ENCODE results near the gene OXLD1. TPM values are rescaled to one million over a fixed set of nuclear protein-coding genes. Genes with fewer than 3 reads are reported as not detected.

The OXLD1 gene
- total and polyA plus RNA-seq, 2 donors (not counting 1 experiment from before 2014, with no cell fraction given), result 39.5 to 102 TPM

DNA sequence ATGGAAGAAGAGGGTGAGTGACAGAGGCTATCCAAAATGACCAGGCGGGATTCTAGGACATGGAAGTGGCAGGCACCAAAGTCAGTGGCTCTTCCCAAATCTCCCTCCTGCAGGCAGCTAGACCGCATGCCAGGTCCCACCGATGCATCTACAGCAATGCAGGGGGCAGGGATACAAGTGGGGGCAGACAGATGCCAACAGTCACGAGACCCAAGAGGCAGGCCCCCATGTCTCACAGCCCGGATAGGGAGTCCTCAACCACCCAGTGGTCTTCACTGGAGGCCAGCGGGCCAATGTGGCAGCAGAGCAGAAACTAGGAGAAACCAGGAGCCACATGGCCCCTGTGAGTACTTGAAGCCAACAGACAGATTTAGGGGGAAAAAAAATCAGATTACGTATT is 49.5 kb downstream of the OXLD1 start:
- H3K4me2 ChIP-seq (replicated peaks; ENCODE audit: low read depth, low read length, poor library complexity, severe bottlenecking), result no peak overlapping the region
- no peak overlapping the region for H3K27ac ChIP-seq (ENCODE audit: low read length in 2 of 2)
- H3K4me3 Mint-ChIP-seq, result no peak overlapping the region
- ChIA-PET CTCF (no interaction called here), POLR2A (no interaction called here)
- no peaks in the 10 kb centered on the region for H3K9me3 Mint-ChIP-seq (ENCODE audit: insufficient read depth)
- no peaks in the 10 kb centered on the region for H3K27me3 Mint-ChIP-seq
- ATAC-seq (ENCODE audit: low read depth) (no peak), DNase-seq (no peak)
- peaks cover 49% of the 10 kb centered on the region for H4K20me1 ChIP-seq (ENCODE audit: control insufficient read depth, insufficient read depth, low read length, poor library complexity, severe bottlenecking)
- peaks cover 6% of the 10 kb centered on the region for H3K4me1 Mint-ChIP-seq
- peaks cover 14 to 56% of the 10 kb centered on the region in 2 experiments for H3K36me3 ChIP-seq (replicated peaks in 1 of 2; ENCODE audit: control extremely low read depth in 1 of 2, control insufficient read depth in 1 of 2, extremely low read depth in 1 of 2, insufficient read depth in 2 of 2, low read length in 1 of 2)
- H3K27ac Mint-ChIP-seq, result no peak overlapping the region
- H3K9me3 ChIP-seq (ENCODE audit: control extremely low read depth in 1 of 3, control insufficient read depth in 2 of 3, insufficient read depth in 1 of 3, low read length in 2 of 3), result no peaks in the 10 kb centered on the region
- H2AFZ ChIP-seq (ENCODE audit: insufficient read depth, low read depth, low read length, poor library complexity, severe bottlenecking), result no peak overlapping the region
- H3K27me3 ChIP-seq (replicated peaks in 1 of 4; ENCODE audit: control extremely low read depth in 1 of 4, control insufficient read depth in 3 of 4, insufficient read depth in 4 of 4, low read length in 3 of 4), result no peaks in the 10 kb centered on the region
- peaks cover 0 to 4% of the 10 kb centered on the region in 2 donors for H3K4me1 ChIP-seq (ENCODE audit: control insufficient read depth in 2 of 2, insufficient read depth in 2 of 2, low read length in 2 of 2)
- H3K4me3 ChIP-seq (ENCODE audit: control extremely low read depth in 1 of 5, extremely low read depth in 1 of 5, insufficient read depth in 1 of 5, low read depth in 2 of 5, low read length in 4 of 5), result no peak overlapping the region
- TF ChIP-seq, protein P1, sequence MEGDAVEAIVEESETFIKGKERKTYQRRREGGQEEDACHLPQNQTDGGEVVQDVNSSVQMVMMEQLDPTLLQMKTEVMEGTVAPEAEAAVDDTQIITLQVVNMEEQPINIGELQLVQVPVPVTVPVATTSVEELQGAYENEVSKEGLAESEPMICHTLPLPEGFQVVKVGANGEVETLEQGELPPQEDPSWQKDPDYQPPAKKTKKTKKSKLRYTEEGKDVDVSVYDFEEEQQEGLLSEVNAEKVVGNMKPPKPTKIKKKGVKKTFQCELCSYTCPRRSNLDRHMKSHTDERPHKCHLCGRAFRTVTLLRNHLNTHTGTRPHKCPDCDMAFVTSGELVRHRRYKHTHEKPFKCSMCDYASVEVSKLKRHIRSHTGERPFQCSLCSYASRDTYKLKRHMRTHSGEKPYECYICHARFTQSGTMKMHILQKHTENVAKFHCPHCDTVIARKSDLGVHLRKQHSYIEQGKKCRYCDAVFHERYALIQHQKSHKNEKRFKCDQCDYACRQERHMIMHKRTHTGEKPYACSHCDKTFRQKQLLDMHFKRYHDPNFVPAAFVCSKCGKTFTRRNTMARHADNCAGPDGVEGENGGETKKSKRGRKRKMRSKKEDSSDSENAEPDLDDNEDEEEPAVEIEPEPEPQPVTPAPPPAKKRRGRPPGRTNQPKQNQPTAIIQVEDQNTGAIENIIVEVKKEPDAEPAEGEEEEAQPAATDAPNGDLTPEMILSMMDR (IDR thresholded peaks at IDR 0.05), result no peak
- no peak for TF ChIP-seq EZH2 (IDR thresholded peaks at IDR 0.05; ENCODE audit: borderline replicate concordance, insufficient read depth, low read depth, low read length, poor library complexity, severe bottlenecking)
- intact Hi-C loops (cut with micrococcal nuclease), result no loop called here
- peaks cover 71% of the 10 kb centered on the region for H3K79me2 ChIP-seq (ENCODE audit: control insufficient read depth, insufficient read depth, low read length)
- no peak overlapping the region for H3K9ac ChIP-seq (ENCODE audit: low read length)
- WGBS (ENCODE audit: insufficient coverage), result 60% methylated on average over 5 of the region's 7 CpGs

DNA sequence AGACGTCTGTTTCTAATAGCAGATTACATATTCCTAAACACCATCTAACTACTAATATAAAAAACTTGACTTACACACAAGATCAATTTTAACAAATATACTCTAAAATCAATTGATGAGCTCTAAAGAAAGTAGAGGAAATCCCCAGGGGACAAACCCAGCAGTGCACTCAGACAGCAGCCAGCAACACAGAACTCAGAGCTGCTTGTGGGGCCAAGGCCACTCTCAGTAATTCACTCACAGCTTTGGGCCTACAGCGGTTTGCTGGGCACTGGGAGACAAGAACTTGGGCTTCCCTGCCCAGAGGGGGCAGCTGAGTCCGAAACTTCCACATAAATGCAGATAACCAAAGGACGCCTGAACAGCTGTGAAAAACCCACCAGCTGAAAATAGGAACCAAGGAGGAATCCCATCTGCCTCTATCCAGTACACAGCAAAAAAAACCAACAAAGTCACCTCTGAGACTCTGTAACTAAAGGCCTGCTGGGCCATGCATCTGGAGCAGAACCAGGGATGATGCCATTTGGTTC is 50.9 kb downstream of the OXLD1 start:
- Histone ChIP-seq H3K27me3 (replicated peaks in 1 of 4; ENCODE audit: control extremely low read depth in 1 of 4, control insufficient read depth in 3 of 4, insufficient read depth in 4 of 4, low read length in 3 of 4) (no peaks in the 10 kb centered on the region), H3K27ac (ENCODE audit: low read length in 2 of 2) (no peak overlapping the region), H3K79me2 (ENCODE audit: control insufficient read depth, insufficient read depth, low read length) (peaks cover 66% of the 10 kb centered on the region), H3K9me3 (ENCODE audit: control extremely low read depth in 1 of 3, control insufficient read depth in 2 of 3, insufficient read depth in 1 of 3, low read length in 2 of 3) (no peaks in the 10 kb centered on the region), H3K4me2 (replicated peaks; ENCODE audit: low read depth, low read length, poor library complexity, severe bottlenecking) (no peak overlapping the region), H4K20me1 (ENCODE audit: control insufficient read depth, insufficient read depth, low read length, poor library complexity, severe bottlenecking) (peaks cover 49% of the 10 kb centered on the region), H3K4me3 (ENCODE audit: control extremely low read depth in 1 of 5, extremely low read depth in 1 of 5, insufficient read depth in 1 of 5, low read depth in 2 of 5, low read length in 4 of 5) (no peak overlapping the region), H3K4me1 (ENCODE audit: control insufficient read depth in 2 of 2, insufficient read depth in 2 of 2, low read length in 2 of 2) (peaks cover 0 to 4% of the 10 kb centered on the region in 2 donors), H3K36me3 (replicated peaks in 1 of 2; ENCODE audit: control extremely low read depth in 1 of 2, control insufficient read depth in 1 of 2, extremely low read depth in 1 of 2, insufficient read depth in 2 of 2, low read length in 1 of 2) (peaks cover 4 to 46% of the 10 kb centered on the region in 2 experiments), H3K9ac (ENCODE audit: low read length) (no peak overlapping the region), H2AFZ (ENCODE audit: insufficient read depth, low read depth, low read length, poor library complexity, severe bottlenecking) (no peak overlapping the region)
- peaks cover 6% of the 10 kb centered on the region for H3K4me1 Mint-ChIP-seq
- no peak overlapping the region for H3K4me3 Mint-ChIP-seq
- H3K9me3 Mint-ChIP-seq (ENCODE audit: insufficient read depth), result no peaks in the 10 kb centered on the region
- no peak for TF ChIP-seq EZH2 (IDR thresholded peaks at IDR 0.05; ENCODE audit: borderline replicate concordance, insufficient read depth, low read depth, low read length, poor library complexity, severe bottlenecking)
- TF ChIP-seq, protein P1 (IDR thresholded peaks at IDR 0.05), result no peak
- no peak for ATAC-seq (ENCODE audit: low read depth)
- ChIA-PET POLR2A (no interaction called here), CTCF (interaction anchor here (0.9 to 1.5 kb wide), 3 partner anchors 9 to 325 kb away, joined by 3 to 6 read pairs (median 3); no protein-coding TSS in a partner anchor)
- H3K27me3 Mint-ChIP-seq, result no peaks in the 10 kb centered on the region
- DNase-seq, result no peak
- intact Hi-C loops (cut with micrococcal nuclease), result no loop called here
- 100% methylated on average over 2 of the region's 4 CpGs for WGBS (ENCODE audit: insufficient coverage)
- no peak overlapping the region for H3K27ac Mint-ChIP-seq

Small RNA genes lying within 50 kb of the gene (small RNA-seq; reads per million reads assigned to genes)
- not detected for gene MIR6786 (ENCODE audit: insufficient read length, low read depth, low replicate concordance)

Other genes with a start within 250 kb of the OXLD1 start
- 773 and 803 TPM in 2 replicates for gene ACTG1, start 153.8 kb downstream of the OXLD1 start, total RNA-seq
- 1,677 and 1,778 TPM in 2 replicates for gene ACTG1, start 153.8 kb downstream of the OXLD1 start, polyA plus RNA-seq
- 6.3 and 7.4 TPM in 2 replicates for gene FSCN2, start 138.2 kb downstream of the OXLD1 start, total RNA-seq
- 7.1 and 12.0 TPM in 2 replicates for gene FSCN2, start 138.2 kb downstream of the OXLD1 start, polyA plus RNA-seq
- gene FAAP100, start 114.3 kb downstream of the OXLD1 start, total RNA-seq, result 60.7 and 62.0 TPM in 2 replicates
- gene FAAP100, start 114.3 kb downstream of the OXLD1 start, polyA plus RNA-seq, result 59.3 and 72.7 TPM in 2 replicates
- 101 and 103 TPM in 2 replicates for gene NPLOC4, start 29.5 kb downstream of the OXLD1 start, total RNA-seq
- 70.2 and 80.6 TPM in 2 replicates for gene NPLOC4, start 29.5 kb downstream of the OXLD1 start, polyA plus RNA-seq
- gene TSPAN10, start 29.4 kb downstream of the OXLD1 start, total RNA-seq, result 1.1 and 1.6 TPM in 2 replicates
- gene TSPAN10, start 29.4 kb downstream of the OXLD1 start, polyA plus RNA-seq, result 0.34 and 0.45 TPM in 2 replicates
- gene PDE6G, start 10.1 kb downstream of the OXLD1 start, total RNA-seq, result 0.69 and 0.92 TPM in 2 replicates
- gene PDE6G, start 10.1 kb downstream of the OXLD1 start, polyA plus RNA-seq, result 1.1 and 1.6 TPM in 2 replicates
- 36.0 and 41.7 TPM in 2 replicates for gene CCDC137, start 132 bp upstream of the OXLD1 start, total RNA-seq
- gene CCDC137, start 132 bp upstream of the OXLD1 start, polyA plus RNA-seq, result 12.9 and 18.8 TPM in 2 replicates
- 32.5 and 35.3 TPM in 2 replicates for gene ARL16, start 17.2 kb upstream of the OXLD1 start, total RNA-seq
- gene ARL16, start 17.2 kb upstream of the OXLD1 start, polyA plus RNA-seq, result 61.4 and 101 TPM in 2 replicates
- gene HGS, start 17.4 kb upstream of the OXLD1 start, total RNA-seq, result 184 and 190 TPM in 2 replicates
- 206 and 220 TPM in 2 replicates for gene HGS, start 17.4 kb upstream of the OXLD1 start, polyA plus RNA-seq
- 23.8 and 24.1 TPM in 2 replicates for gene MRPL12, start 36.8 kb upstream of the OXLD1 start, total RNA-seq
- gene MRPL12, start 36.8 kb upstream of the OXLD1 start, polyA plus RNA-seq, result 15.9 and 25.6 TPM in 2 replicates
- 5.0 and 6.5 TPM in 2 replicates for gene SLC25A10, start 45.7 kb upstream of the OXLD1 start, total RNA-seq
- gene SLC25A10, start 45.7 kb upstream of the OXLD1 start, polyA plus RNA-seq, result 2.9 and 3.9 TPM in 2 replicates
- not detected in 2 replicates for gene GCGR, start 137.5 kb upstream of the OXLD1 start, total RNA-seq
- gene GCGR, start 137.5 kb upstream of the OXLD1 start, polyA plus RNA-seq, result not detected in 2 replicates
- gene MCRIP1, start 166.7 kb upstream of the OXLD1 start, total RNA-seq, result 69.7 and 74.3 TPM in 2 replicates
- 59.2 and 84.0 TPM in 2 replicates for gene MCRIP1, start 166.7 kb upstream of the OXLD1 start, polyA plus RNA-seq
- gene PPP1R27, start 168.4 kb upstream of the OXLD1 start, total RNA-seq, result not detected in 2 replicates
- not detected in 2 replicates for gene PPP1R27, start 168.4 kb upstream of the OXLD1 start, polyA plus RNA-seq
- gene P4HB, start 193.9 kb upstream of the OXLD1 start, total RNA-seq, result 191 and 197 TPM in 2 replicates
- 37.4 and 42.5 TPM in 2 replicates for gene P4HB, start 193.9 kb upstream of the OXLD1 start, polyA plus RNA-seq
- 262 and 263 TPM in 2 replicates for gene ARHGDIA, start 204.7 kb upstream of the OXLD1 start, total RNA-seq
- 510 and 744 TPM in 2 replicates for gene ARHGDIA, start 204.7 kb upstream of the OXLD1 start, polyA plus RNA-seq
- 49.7 and 52.1 TPM in 2 replicates for gene ALYREF, start 225.0 kb upstream of the OXLD1 start, total RNA-seq
- 102 and 128 TPM in 2 replicates for gene ALYREF, start 225.0 kb upstream of the OXLD1 start, polyA plus RNA-seq
- gene ANAPC11, start 225.1 kb upstream of the OXLD1 start, total RNA-seq, result 39.5 and 43.3 TPM in 2 replicates
- 110 and 120 TPM in 2 replicates for gene ANAPC11, start 225.1 kb upstream of the OXLD1 start, polyA plus RNA-seq
- gene NPB, start 235.6 kb upstream of the OXLD1 start, total RNA-seq, result 0.24 and 0.44 TPM in 2 replicates
- gene NPB, start 235.6 kb upstream of the OXLD1 start, polyA plus RNA-seq, result not detected in 2 replicates
- 34.2 and 34.9 TPM in 2 replicates for gene PCYT2, start 244.8 kb upstream of the OXLD1 start, total RNA-seq
- gene PCYT2, start 244.8 kb upstream of the OXLD1 start, polyA plus RNA-seq, result 33.4 and 38.7 TPM in 2 replicates

Measured in B cell (primary cell).